ENCODE data around the gene PLSCR1. TPM values are rescaled to one million over a fixed set of nuclear protein-coding genes. Genes with fewer than 3 reads are reported as not detected.

PLSCR1 gene
- total RNA-seq, 1 experiment from 2014 or later, result 48.9 TPM

DNA sequence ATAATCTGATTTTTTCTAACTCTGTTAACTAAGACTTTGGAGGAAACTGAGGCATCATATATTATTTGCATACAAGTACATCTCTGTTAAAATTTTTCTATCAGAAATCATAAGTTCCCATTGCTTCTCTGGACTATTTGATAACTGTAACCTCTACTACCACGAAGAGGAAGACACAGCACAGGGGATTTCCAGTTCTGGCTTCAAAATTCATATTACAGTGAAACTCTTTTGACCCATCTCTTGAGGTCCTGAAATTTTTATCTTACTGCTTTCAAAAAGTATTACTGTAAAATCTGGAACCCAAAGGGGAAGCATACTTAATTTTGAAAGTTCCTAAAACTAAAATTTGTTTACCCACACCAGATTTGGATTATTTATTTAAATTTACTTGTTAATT, 4.2 kb downstream of the PLSCR1 start:
- TF ChIP-seq, protein P1, sequence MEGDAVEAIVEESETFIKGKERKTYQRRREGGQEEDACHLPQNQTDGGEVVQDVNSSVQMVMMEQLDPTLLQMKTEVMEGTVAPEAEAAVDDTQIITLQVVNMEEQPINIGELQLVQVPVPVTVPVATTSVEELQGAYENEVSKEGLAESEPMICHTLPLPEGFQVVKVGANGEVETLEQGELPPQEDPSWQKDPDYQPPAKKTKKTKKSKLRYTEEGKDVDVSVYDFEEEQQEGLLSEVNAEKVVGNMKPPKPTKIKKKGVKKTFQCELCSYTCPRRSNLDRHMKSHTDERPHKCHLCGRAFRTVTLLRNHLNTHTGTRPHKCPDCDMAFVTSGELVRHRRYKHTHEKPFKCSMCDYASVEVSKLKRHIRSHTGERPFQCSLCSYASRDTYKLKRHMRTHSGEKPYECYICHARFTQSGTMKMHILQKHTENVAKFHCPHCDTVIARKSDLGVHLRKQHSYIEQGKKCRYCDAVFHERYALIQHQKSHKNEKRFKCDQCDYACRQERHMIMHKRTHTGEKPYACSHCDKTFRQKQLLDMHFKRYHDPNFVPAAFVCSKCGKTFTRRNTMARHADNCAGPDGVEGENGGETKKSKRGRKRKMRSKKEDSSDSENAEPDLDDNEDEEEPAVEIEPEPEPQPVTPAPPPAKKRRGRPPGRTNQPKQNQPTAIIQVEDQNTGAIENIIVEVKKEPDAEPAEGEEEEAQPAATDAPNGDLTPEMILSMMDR (conservative IDR thresholded peaks at IDR 0.05), result no peak
- H3K9me3 Mint-ChIP-seq, result peaks cover 11 to 20% of the 10 kb centered on the region in 2 experiments

More for the DNA sequence above, 4.2 kb downstream of the PLSCR1 start:
- Histone ChIP-seq H3K4ac (ENCODE audit: low read depth, low read length) (no peak overlapping the region), H3K14ac (ENCODE audit: insufficient read depth, low read length) (no peak overlapping the region), H3K27ac (ENCODE audit: insufficient read length, low read depth, low read length) (no peak overlapping the region), H3K79me2 (ENCODE audit: insufficient read depth, low read length) (peaks cover 5% of the 10 kb centered on the region; the same call in 1 of the 2 replicates), H3K18ac (ENCODE audit: insufficient read length, low read depth, low read length) (no peak overlapping the region), H3K27me3 (ENCODE audit: insufficient read depth, low read length) (no peaks in the 10 kb centered on the region), H4K8ac (replicated peaks; ENCODE audit: insufficient read length, low read depth, low read length) (no peak overlapping the region), H3K9ac (ENCODE audit: extremely low read depth, insufficient read length, low read length) (no peak overlapping the region), H3K56ac (ENCODE audit: insufficient read length, low read depth, low read length) (no peak overlapping the region), H3T11ph (ENCODE audit: low read length) (no peak overlapping the region), H3K23ac (ENCODE audit: insufficient read length, low read depth, low read length) (no peak overlapping the region), H2BK15ac (ENCODE audit: low read depth, low read length) (no peak overlapping the region), H2AFZ (ENCODE audit: low read length) (no peak overlapping the region), H2AK5ac (ENCODE audit: insufficient read length, low read length) (no peak overlapping the region), H3K9me3 (ENCODE audit: control insufficient read depth, low read depth, low read length) (peaks cover 5% of the 10 kb centered on the region), H2BK12ac (ENCODE audit: insufficient read length, low read depth, low read length) (no peak overlapping the region), H2BK5ac (ENCODE audit: insufficient read length, low read length) (no peak overlapping the region), H3K4me1 (ENCODE audit: insufficient read depth, low read length) (peaks cover 3% of the 10 kb centered on the region; the same call in 1 of the 2 replicates), H3K23me2 (ENCODE audit: insufficient read length, low read depth, low read length, poor library complexity, severe bottlenecking) (peaks cover 13% of the 10 kb centered on the region), H2BK120ac (ENCODE audit: low read depth, low read length, poor library complexity, severe bottlenecking) (no peak overlapping the region), H4K5ac (ENCODE audit: insufficient read length, low read depth, low read length) (no peak overlapping the region), H3K4me2 (ENCODE audit: insufficient read depth, insufficient read length, low read length) (no peak overlapping the region), H4K91ac (ENCODE audit: insufficient read length, low read depth, low read length) (no peak overlapping the region), H3K79me1 (ENCODE audit: insufficient read depth, low read depth, low read length, poor library complexity, severe bottlenecking) (peaks cover 5% of the 10 kb centered on the region), H2BK20ac (ENCODE audit: low read depth, low read length, poor library complexity, severe bottlenecking) (no peak overlapping the region), H4K20me1 (ENCODE audit: control insufficient read depth, insufficient read depth, insufficient read length) (no peaks in the 10 kb centered on the region)
- WGBS (ENCODE audit: extremely low coverage, insufficient read length, low lambda C conversion rate), result no CpG with 5 or more reads among the region's 1 CpG
- H3K4me1 Mint-ChIP-seq, result peaks cover 29 to 48% of the 10 kb centered on the region in 2 experiments
- H3K36me3 Mint-ChIP-seq (ENCODE audit: insufficient read depth in 1 of 3, low read depth in 3 of 3), result peaks cover 37 to 39% (median 38%) of the 10 kb centered on the region in 3 experiments
- H3K27ac Mint-ChIP-seq, result no peak overlapping the region
- H3K4me3 Mint-ChIP-seq, result no peak overlapping the region
- H3K27me3 Mint-ChIP-seq (ENCODE audit: low read depth), result no peaks in the 10 kb centered on the region; the same call in 1 of the 2 replicates
- no peak for DNase-seq

All from H9 (cell line).